Immature natural killer cell (primary cell): ENCODE measurements around the gene SKA2. TPM values are rescaled to one million over a fixed set of nuclear protein-coding genes. Genes with fewer than 3 reads are reported as not detected.

ENCODE experiments used
- polyA plus RNA-seq, 3 donors: library from polyadenylated mRNA; unstranded; fragments of 300-500 nt; fragmentation: Illumina TruSeq; gene quantifications; one replicate each; pipeline ENCODE4 v1.2.3, GENCODE V29; 2021

SKA2 gene
- polyA plus RNA-seq, 3 donors from 2014 or later: 26.0 to 49.1 (median 36.4) TPM

Other genes starting within 250 kb of the SKA2 start
- gene TRIM37, start 48.3 kb downstream of the SKA2 start, polyA plus RNA-seq: 10 to 100 TPM in 1 of 3 donors, 1 to 10 TPM in 2; 6.0 to 12.5 (median 7.1) TPM
- gene PRR11, start 560 bp upstream of the SKA2 start, polyA plus RNA-seq: 1 to 10 TPM in 1 of 3 donors, under 1 TPM in 1, not detected in 1; 0.76 to 1.2 TPM
- gene SMG8, start 54.8 kb upstream of the SKA2 start, polyA plus RNA-seq: 10 to 100 TPM in 2 of 3 donors, 1 to 10 TPM in 1; 4.6 to 15.2 (median 13.1) TPM
- 1 to 10 TPM; 1.4 to 4.1 (median 2.3) TPM for gene GDPD1, start 65.3 kb upstream of the SKA2 start, polyA plus RNA-seq
- gene YPEL2, start 176.5 kb upstream of the SKA2 start, polyA plus RNA-seq: 10 to 100 TPM in 2 of 3 donors, 1 to 10 TPM in 1; 5.6 to 13.0 (median 11.0) TPM